Ishikawa (cell line): ENCODE results near the gene WDR90.

Source experiments
- FOXM1 ChIP-seq: IDR thresholded peaks from 2 replicates; pipeline ENCODE4 v1.6.1; 2012; ENCODE audit warnings: low read depth, borderline replicate concordance
- TF ChIP-seq, protein P1 (sequence below): IDR thresholded peaks from 2 replicates; pipeline ENCODE4 v1.6.1; 2012

DNA sequence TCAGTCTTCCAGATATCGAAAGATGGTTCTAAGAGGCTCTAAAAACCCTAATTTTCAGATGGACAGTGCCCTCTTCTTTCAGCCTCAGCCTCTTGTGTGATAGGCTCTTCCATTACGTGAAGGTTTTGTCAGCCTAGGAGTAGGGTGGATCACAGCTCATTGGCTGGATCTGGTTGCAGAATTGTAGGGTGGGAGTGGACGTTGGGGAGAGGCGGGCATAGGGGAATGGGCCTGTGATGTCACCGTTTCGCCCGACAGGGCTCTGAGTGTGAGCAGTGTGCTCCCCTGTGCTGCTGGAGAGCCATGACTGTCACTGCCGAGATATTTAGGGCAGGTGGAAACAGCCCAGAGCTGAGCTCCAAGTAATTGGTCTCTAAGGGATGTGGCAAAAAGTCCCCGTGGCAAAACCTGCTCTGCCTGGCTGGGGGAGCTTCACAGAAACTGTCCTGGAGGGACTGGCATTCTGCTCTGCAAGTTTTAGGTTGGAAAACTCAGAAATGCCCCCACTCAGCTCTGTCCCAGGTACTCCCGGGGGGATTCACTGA lies 24.6 kb upstream of the WDR90 start:
- TF ChIP-seq FOXM1, result no peak
- TF ChIP-seq, protein P1, sequence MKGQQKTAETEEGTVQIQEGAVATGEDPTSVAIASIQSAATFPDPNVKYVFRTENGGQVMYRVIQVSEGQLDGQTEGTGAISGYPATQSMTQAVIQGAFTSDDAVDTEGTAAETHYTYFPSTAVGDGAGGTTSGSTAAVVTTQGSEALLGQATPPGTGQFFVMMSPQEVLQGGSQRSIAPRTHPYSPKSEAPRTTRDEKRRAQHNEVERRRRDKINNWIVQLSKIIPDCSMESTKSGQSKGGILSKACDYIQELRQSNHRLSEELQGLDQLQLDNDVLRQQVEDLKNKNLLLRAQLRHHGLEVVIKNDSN, result no peak
